Mesendoderm (in vitro differentiated cells): ENCODE results near the gene ANKFN1.

ENCODE experiments used
- DNase-seq: peaks from one replicate; pipeline ENCODE4 v3.0.0; 2013
- H2AK5ac ChIP-seq: 2 replicates; pipeline ENCODE4 v1.6.1; 2013; ENCODE audit warnings: low read length, inconsistent platforms
- H2BK120ac ChIP-seq: 2 replicates; pipeline ENCODE4 v1.6.1; 2013; ENCODE audit warnings: low read depth, mild to moderate bottlenecking, low read length, moderate library complexity, mixed read lengths
- H2BK15ac ChIP-seq: replicated peaks from 2 replicates; pipeline ENCODE4 v1.6.1; 2013; ENCODE audit warnings: low read depth, mild to moderate bottlenecking, moderate library complexity
- H2BK5ac ChIP-seq: 2 replicates; pipeline ENCODE4 v1.6.1; 2013; ENCODE audit warnings: low read length, inconsistent platforms
- H3K18ac ChIP-seq: 2 replicates; pipeline ENCODE4 v1.6.1; 2013; ENCODE audit warnings: mild to moderate bottlenecking, low read length, mixed read lengths
- H3K23ac ChIP-seq: one replicate; pipeline ENCODE4 v1.6.1; 2013; ENCODE audit warnings: low read length
- H3K27ac ChIP-seq: 2 replicates; pipeline ENCODE4 v1.5.1; 2013; ENCODE audit warnings: low read depth, mild to moderate bottlenecking, inconsistent platforms, low read length, moderate library complexity
- H3K27me3 ChIP-seq: 2 replicates; pipeline ENCODE4 v1.6.1; 2013; ENCODE audit warnings: low read length, control low read depth, mild to moderate bottlenecking, inconsistent platforms; ENCODE audit not compliant: insufficient read depth, poor library complexity
- H3K36me3 ChIP-seq: 2 replicates; pipeline ENCODE4 v1.6.1; 2013; ENCODE audit warnings: low read length, inconsistent platforms; ENCODE audit not compliant: control insufficient read depth, insufficient read depth
- H3K4ac ChIP-seq: one replicate; pipeline ENCODE4 v1.6.1; 2013; ENCODE audit warnings: low read depth, mild to moderate bottlenecking, low read length, moderate library complexity
- H3K4me1 ChIP-seq: 2 replicates; pipeline ENCODE4 v1.6.1; 2013; ENCODE audit warnings: low read depth, low read length, inconsistent platforms; ENCODE audit not compliant: control insufficient read depth
- H3K4me2 ChIP-seq: 2 replicates; pipeline ENCODE4 v1.6.1; 2013; ENCODE audit warnings: low read length
- H3K4me3 ChIP-seq: 2 replicates; pipeline ENCODE4 v1.5.1; 2013; ENCODE audit warnings: mild to moderate bottlenecking, low read length
- H3K56ac ChIP-seq: one replicate; pipeline ENCODE4 v1.6.1; 2013; ENCODE audit warnings: low read length
- H3K79me1 ChIP-seq: 2 replicates; pipeline ENCODE4 v1.6.1; 2013; ENCODE audit warnings: low read length, inconsistent platforms
- H3K79me2 ChIP-seq: 2 replicates; pipeline ENCODE4 v1.6.1; 2013; ENCODE audit warnings: mild to moderate bottlenecking, low read length; ENCODE audit not compliant: control insufficient read depth, insufficient read depth
- H3K9ac ChIP-seq: 2 replicates; pipeline ENCODE4 v1.6.1; 2013; ENCODE audit warnings: low read length, inconsistent platforms
- H4K5ac ChIP-seq: one replicate; pipeline ENCODE4 v1.6.1; 2013; ENCODE audit warnings: low read length
- H4K8ac ChIP-seq: one replicate; pipeline ENCODE4 v1.6.1; 2013; ENCODE audit warnings: low read depth, mild to moderate bottlenecking, control low read depth, low read length, moderate library complexity
- whole genome bisulfite sequencing: extraction: QIAGEN DNeasy Blood & Tissue Kit; methylation state at CpG from one replicate; pipeline ENCODE4 v1.1.7; 2013; ENCODE audit warnings: low lambda C conversion rate, missing lambda C conversion rate; ENCODE audit not compliant: insufficient coverage; ENCODE audit errors: extremely low coverage; 5-methylcytosine and 5-hydroxymethylcytosine counted together

The ANKFN1 gene

GRCh38 chr17:56309897-56310296 lies 156.6 kb downstream of the ANKFN1 start:
- Histone ChIP-seq H3K4ac (no peak overlapping the region), H4K8ac (no peak overlapping the region), H4K5ac (no peak overlapping the region), H3K36me3 (no peaks in the 10 kb centered on the region), H3K79me1 (no peaks in the 10 kb centered on the region), H2BK5ac (no peak overlapping the region), H2BK15ac (no peak overlapping the region), H3K23ac (no peak overlapping the region), H3K27me3 (no peaks in the 10 kb centered on the region), H3K9ac (no peak overlapping the region), H3K79me2 (no peaks in the 10 kb centered on the region), H3K18ac (no peak overlapping the region), H2AK5ac (no peak overlapping the region), H3K56ac (no peak overlapping the region), H3K4me1 (no peaks in the 10 kb centered on the region), H3K4me2 (no peak overlapping the region), H3K4me3 (no peak overlapping the region), H2BK120ac (no peak overlapping the region), H3K27ac (no peak overlapping the region)
- no CpG with 5 or more reads among the region's 8 CpGs for WGBS
- no peak for DNase-seq

DNA sequence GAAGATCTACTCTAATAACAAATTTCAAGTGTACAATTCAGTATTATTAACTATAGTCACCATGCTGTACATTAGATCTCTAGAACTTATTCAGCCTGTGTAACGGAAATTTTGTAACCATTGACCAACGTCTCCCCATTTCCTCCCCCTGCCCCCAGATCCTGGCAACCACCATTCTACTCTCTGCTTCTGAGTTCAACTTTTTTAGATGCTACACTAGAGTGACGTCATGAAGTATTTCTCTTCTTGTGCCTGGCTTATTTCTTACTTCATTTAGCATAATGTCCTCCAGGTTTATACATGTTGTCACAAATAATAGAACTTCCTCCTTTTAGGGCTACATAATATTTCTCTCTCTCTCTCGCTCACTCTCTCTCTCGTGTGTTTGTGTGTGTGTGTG lies 157.5 kb downstream of the ANKFN1 start:
- H2BK5ac ChIP-seq, result no peak overlapping the region
- H3K27me3 ChIP-seq, result no peaks in the 10 kb centered on the region
- no peak overlapping the region for H3K4me2 ChIP-seq
- H3K79me1 ChIP-seq, result no peaks in the 10 kb centered on the region
- H3K18ac ChIP-seq, result no peak overlapping the region
- no peak overlapping the region for H3K56ac ChIP-seq
- H3K27ac ChIP-seq, result no peak overlapping the region
- no peaks in the 10 kb centered on the region for H3K4me1 ChIP-seq
- H3K9ac ChIP-seq, result no peak overlapping the region
- no peak overlapping the region for H4K5ac ChIP-seq
- H3K4me3 ChIP-seq, result no peak overlapping the region
- no peak overlapping the region for H2BK120ac ChIP-seq
- no peak overlapping the region for H3K23ac ChIP-seq
- no peak overlapping the region for H4K8ac ChIP-seq
- H2BK15ac ChIP-seq, result no peak overlapping the region
- no peaks in the 10 kb centered on the region for H3K36me3 ChIP-seq
- H3K79me2 ChIP-seq, result no peaks in the 10 kb centered on the region
- H3K4ac ChIP-seq, result no peak overlapping the region
- no peak for DNase-seq
- WGBS, result no CpG with 5 or more reads among the region's 5 CpGs
- no peak overlapping the region for H2AK5ac ChIP-seq

- Histone ChIP-seq H3K79me1 (no peaks in the 10 kb centered on the region), H3K4me1 (no peaks in the 10 kb centered on the region), H3K36me3 (no peaks in the 10 kb centered on the region), H3K56ac (no peak overlapping the region), H2AK5ac (no peak overlapping the region), H3K23ac (no peak overlapping the region), H3K4me2 (no peak overlapping the region), H3K27ac (no peak overlapping the region), H3K4me3 (no peak overlapping the region), H2BK15ac (no peak overlapping the region), H3K27me3 (no peaks in the 10 kb centered on the region), H3K79me2 (no peaks in the 10 kb centered on the region), H4K8ac (no peak overlapping the region), H2BK120ac (no peak overlapping the region), H2BK5ac (no peak overlapping the region), H3K9ac (no peak overlapping the region), H3K18ac (no peak overlapping the region), H3K4ac (no peak overlapping the region), H4K5ac (no peak overlapping the region)
- no peak for DNase-seq
Measured at GRCh38 chr17:56313201-56313600, 159.9 kb downstream of the ANKFN1 start.

DNA sequence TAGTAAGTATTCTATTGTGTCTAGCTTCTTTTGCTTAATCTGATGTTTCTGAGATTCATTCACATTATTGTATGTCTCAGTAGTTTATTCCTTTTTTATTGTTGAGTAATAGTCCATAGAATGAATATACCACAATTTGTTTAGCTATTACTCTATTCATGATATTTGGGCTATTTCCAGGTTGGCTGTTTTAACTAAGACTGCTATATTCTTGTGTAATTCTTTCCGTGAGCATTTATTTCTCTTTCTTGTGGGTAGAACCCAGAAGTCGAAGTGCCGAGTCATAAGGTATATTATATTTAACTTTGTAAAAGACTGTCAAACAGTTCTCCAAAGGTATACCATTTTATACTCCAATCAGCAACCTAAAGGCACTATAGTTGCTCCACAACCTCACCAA lies 160.8 kb downstream of the ANKFN1 start:
- Histone ChIP-seq H3K23ac (no peak overlapping the region), H2AK5ac (no peak overlapping the region), H3K27me3 (no peaks in the 10 kb centered on the region), H3K4me2 (no peak overlapping the region), H3K36me3 (no peaks in the 10 kb centered on the region), H3K27ac (no peak overlapping the region), H4K8ac (no peak overlapping the region), H3K79me1 (no peaks in the 10 kb centered on the region), H3K56ac (no peak overlapping the region), H2BK15ac (no peak overlapping the region), H2BK5ac (no peak overlapping the region), H3K9ac (no peak overlapping the region), H3K18ac (no peak overlapping the region), H2BK120ac (no peak overlapping the region), H3K4ac (no peak overlapping the region), H3K79me2 (no peaks in the 10 kb centered on the region), H3K4me1 (no peaks in the 10 kb centered on the region), H4K5ac (no peak overlapping the region), H3K4me3 (no peak overlapping the region)
- no peak for DNase-seq
- WGBS, result no CpG with 5 or more reads among the region's 3 CpGs

GRCh38 chr17:56314984-56315602 lies 161.8 kb downstream of the ANKFN1 start:
- no CpG with 5 or more reads among the region's 4 CpGs for WGBS

GRCh38 chr17:56316604-56317003 lies 163.3 kb downstream of the ANKFN1 start:
- Histone ChIP-seq H3K9ac (no peak overlapping the region), H3K27ac (no peak overlapping the region)
- DNase-seq, result no peak

More at GRCh38 chr17:56314984-56315602, 161.8 kb downstream of the ANKFN1 start:
- no peaks in the 10 kb centered on the region for H3K79me2 ChIP-seq
- no peak overlapping the region for H2BK5ac ChIP-seq
- H3K4ac ChIP-seq, result no peak overlapping the region
- H4K5ac ChIP-seq, result no peak overlapping the region
- H4K8ac ChIP-seq, result no peak overlapping the region
- H3K4me2 ChIP-seq, result no peak overlapping the region
- no peak overlapping the region for H3K4me3 ChIP-seq
- no peak overlapping the region for H2AK5ac ChIP-seq
- no peak overlapping the region for H2BK120ac ChIP-seq
- no peaks in the 10 kb centered on the region for H3K36me3 ChIP-seq
- no peak overlapping the region for H3K9ac ChIP-seq
- H2BK15ac ChIP-seq, result no peak overlapping the region
- H3K27ac ChIP-seq, result no peak overlapping the region
- no peak overlapping the region for H3K56ac ChIP-seq
- H3K18ac ChIP-seq, result no peak overlapping the region
- no peaks in the 10 kb centered on the region for H3K27me3 ChIP-seq
- no peaks in the 10 kb centered on the region for H3K79me1 ChIP-seq
- no peaks in the 10 kb centered on the region for H3K4me1 ChIP-seq
- DNase-seq, result no peak
- no peak overlapping the region for H3K23ac ChIP-seq

More at GRCh38 chr17:56316604-56317003, 163.3 kb downstream of the ANKFN1 start:
- H4K8ac ChIP-seq, result no peak overlapping the region
- no peak overlapping the region for H3K23ac ChIP-seq
- H3K79me1 ChIP-seq, result no peaks in the 10 kb centered on the region
- no peaks in the 10 kb centered on the region for H3K27me3 ChIP-seq
- no peak overlapping the region for H3K4me3 ChIP-seq
- H3K4me2 ChIP-seq, result no peak overlapping the region
- no peaks in the 10 kb centered on the region for H3K4me1 ChIP-seq
- H3K56ac ChIP-seq, result no peak overlapping the region
- H2BK15ac ChIP-seq, result no peak overlapping the region
- no peaks in the 10 kb centered on the region for H3K79me2 ChIP-seq
- H2BK5ac ChIP-seq, result no peak overlapping the region
- no peak overlapping the region for H3K4ac ChIP-seq
- no CpG with 5 or more reads among the region's 1 CpG for WGBS
- H3K36me3 ChIP-seq, result no peaks in the 10 kb centered on the region
- H2BK120ac ChIP-seq, result no peak overlapping the region
- no peak overlapping the region for H4K5ac ChIP-seq
- no peak overlapping the region for H3K18ac ChIP-seq
- no peak overlapping the region for H2AK5ac ChIP-seq
